PC-9 (cell line): ENCODE measurements around the gene ANKRD10.
"Not testable (repeated sequence)": the region's sequence is repeated elsewhere in the genome, so short reads cannot be mapped to it uniquely, and the experiment has no call there.

Experiments used
- EZH2 ChIP-seq: fragments of 200-600 bp; sonication (generic); IDR thresholded peaks from 2 replicates; pipeline ENCODE4 v1.8.0; 2017; ENCODE audit warnings: antibody characterized with exemption, low read depth
- TF ChIP-seq, protein P1 (sequence below): fragments of 200-600 bp; sonication (generic); conservative IDR thresholded peaks from 2 replicates; pipeline ENCODE4 v1.6.1; 2017; ENCODE audit warnings: mixed run types, antibody characterized with exemption, mild to moderate bottlenecking, moderate library complexity

DNA sequence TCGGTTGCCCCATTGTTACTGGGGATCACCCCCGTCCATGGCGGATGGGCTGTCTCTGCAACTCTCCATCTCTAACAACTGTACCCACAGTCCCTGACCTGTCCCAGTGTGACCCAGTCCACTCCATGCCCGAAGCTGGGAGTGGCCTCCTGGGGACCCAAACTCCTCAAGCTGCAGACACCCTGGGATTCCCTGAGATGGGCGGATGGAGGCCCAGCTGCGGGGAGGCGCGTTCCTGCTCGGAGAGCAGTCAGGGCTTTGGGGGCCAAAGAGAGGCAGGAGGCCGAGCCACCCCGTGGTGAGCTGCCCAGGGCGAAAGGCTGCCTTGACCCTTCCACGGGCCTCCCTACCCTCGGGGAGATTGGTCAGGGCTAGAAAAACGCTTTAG, 39.7 kb upstream of the ANKRD10 start:
- TF ChIP-seq, protein P1, sequence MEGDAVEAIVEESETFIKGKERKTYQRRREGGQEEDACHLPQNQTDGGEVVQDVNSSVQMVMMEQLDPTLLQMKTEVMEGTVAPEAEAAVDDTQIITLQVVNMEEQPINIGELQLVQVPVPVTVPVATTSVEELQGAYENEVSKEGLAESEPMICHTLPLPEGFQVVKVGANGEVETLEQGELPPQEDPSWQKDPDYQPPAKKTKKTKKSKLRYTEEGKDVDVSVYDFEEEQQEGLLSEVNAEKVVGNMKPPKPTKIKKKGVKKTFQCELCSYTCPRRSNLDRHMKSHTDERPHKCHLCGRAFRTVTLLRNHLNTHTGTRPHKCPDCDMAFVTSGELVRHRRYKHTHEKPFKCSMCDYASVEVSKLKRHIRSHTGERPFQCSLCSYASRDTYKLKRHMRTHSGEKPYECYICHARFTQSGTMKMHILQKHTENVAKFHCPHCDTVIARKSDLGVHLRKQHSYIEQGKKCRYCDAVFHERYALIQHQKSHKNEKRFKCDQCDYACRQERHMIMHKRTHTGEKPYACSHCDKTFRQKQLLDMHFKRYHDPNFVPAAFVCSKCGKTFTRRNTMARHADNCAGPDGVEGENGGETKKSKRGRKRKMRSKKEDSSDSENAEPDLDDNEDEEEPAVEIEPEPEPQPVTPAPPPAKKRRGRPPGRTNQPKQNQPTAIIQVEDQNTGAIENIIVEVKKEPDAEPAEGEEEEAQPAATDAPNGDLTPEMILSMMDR = not testable (repeated sequence)
- not testable (repeated sequence) for TF ChIP-seq EZH2
